GM19025 (cell line): ENCODE data around the gene TRMT1.

Experiments
- ATAC-seq: cut with Tn5 transposase; IDR thresholded peaks from one replicate; pipeline ENCODE4 v1.9.1; 2021; ENCODE audit warnings: mild to moderate bottlenecking, low read depth, moderate library complexity; ENCODE audit not compliant: unreplicated experiment

The TRMT1 gene

GRCh38 chr19:13076320-13076719, 40.2 kb downstream of the TRMT1 start:
- ATAC-seq: no peak

DNA sequence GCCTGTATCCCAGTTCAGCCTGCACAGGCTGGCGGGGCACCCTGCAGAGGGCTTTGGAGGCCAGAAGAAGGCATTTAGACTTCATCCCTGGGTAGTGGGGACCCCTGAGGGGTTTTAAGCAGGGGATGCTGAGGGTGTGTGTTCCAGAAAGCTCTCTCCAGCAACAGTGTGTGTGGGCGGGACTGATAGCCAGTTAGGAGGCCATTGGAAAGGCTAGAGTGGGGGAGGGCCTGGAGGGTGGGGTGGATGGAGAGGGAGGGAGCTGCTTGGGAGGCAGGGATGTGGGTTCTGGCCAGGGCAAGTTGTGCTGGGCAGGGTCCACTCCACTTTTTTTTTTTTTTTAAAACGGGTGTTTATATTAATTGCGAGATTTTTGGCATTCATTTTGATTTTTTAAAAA, 42.2 kb downstream of the TRMT1 start:
- ATAC-seq: no peak

- no peak for ATAC-seq
Observed at GRCh38 chr19:13073263-13073662, 43.3 kb downstream of the TRMT1 start.

- no peak for ATAC-seq
Observed at GRCh38 chr19:13072188-13072908, 44.2 kb downstream of the TRMT1 start.

DNA sequence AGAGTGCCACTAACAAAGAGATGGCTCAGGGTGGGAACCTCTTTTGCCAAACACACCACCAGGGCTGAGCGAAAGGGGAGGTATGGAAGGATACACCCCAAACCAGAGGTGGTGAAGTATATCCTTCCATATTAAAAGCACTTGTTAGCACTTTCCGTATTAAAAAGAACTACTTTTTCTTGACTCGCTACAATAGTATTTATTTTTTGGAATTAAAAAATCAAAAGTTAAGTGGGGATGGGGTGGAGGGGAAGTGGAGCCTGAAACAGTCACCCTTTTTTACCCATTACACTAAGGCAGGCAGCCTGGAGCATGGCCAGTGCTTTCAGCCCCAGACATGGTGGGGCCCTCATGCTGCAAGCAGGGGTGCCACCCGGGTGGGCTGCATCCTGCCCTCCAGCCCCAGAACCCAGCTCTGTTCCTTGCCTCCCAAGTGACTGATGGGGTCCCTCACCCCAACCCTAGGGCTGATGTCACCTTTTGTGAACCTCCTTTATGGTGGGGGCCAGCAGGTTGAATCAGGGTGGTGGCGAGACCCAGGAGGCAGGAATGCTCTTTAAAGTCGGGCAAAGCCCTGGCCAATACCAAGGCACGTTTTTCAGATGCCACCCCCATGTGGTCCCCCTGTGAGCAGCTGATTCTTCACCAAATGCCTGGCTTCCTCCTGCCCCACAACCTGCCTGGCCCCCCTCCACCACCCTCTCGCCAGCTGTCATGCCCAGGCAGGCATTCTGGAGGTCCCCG, 44.9 kb downstream of the TRMT1 start:
- ATAC-seq: no peak

DNA sequence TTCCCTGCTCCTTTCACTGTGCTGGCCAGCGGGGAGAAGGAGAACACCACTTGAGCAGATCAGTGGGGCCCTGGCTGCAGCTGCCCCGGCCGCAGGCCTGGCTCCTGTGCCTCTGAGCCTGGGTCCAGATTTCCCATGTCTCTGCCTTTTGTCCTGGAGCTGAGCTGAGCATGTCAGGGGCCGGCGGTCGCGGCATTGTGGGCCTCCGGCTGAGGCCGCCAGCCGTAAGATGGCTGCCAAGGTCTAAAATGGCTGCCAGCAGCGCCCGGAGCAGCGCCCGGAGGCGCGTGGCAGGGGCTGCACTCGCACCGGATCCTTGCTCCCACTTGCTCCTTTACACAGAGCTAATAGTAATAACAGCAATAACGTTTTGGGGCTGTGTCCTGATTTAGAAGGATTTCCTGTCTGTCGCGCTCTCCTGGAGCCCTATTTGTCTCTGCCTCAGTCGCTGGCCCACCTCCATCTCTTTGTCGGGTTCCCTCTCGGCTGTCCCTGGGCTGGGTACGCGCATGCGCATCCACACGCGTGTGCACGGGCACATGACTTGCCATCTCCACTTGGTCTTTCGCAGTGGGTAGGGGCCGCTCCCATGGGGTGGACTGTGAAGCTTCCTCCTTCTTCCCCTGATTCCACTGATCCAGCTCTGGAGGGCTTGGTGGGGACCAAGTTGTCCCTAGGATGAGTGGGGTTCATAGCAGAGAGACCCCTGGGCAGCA, 46.0 kb downstream of the TRMT1 start:
- ATAC-seq: no peak

DNA sequence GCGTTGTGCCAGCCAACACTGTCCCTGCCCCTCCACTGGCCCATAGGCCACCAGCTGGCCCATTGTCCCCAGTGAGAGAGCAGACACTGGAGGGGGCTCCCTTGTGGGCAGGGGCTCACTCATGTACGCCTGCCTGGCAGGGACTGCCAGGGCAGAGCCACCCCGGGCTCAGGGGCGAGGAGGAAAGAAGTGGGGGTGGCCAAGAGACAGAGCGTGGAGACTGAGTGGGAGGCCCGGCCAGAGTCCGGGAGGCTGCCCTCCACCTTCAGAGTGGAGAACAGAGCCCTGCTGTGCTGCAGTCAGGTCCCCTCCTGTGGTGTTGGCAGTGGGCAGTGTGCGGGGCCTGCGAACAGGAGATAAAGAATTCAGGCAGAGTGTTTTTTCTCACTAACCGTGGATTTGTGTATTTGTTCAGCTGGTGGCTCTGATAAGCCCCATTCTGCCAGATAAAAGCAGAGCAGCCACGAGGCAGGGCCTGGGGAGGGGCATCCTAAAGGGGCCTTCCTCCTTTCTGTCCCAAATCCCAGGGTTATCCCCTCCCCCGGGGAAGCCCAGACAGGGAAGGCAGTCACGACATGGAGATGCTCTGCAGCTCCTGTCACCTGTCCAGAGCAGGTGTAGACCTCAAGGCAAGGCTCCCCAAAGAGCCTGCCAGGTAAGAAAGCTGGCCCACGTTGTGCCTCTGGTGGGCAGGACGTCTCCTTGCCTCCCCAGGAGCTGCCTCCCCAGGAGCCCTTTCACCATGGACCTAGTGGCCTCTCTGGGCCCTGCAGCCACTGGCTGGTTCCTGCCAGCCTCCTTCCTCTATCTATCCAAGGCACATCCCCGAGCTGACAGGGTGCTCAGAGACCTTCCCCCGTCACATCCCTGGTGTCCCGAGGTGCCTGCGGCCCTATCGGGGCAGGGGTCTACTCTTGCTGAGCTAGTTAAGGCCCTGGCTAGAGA, 46.9 kb downstream of the TRMT1 start:
- no peak for ATAC-seq

DNA sequence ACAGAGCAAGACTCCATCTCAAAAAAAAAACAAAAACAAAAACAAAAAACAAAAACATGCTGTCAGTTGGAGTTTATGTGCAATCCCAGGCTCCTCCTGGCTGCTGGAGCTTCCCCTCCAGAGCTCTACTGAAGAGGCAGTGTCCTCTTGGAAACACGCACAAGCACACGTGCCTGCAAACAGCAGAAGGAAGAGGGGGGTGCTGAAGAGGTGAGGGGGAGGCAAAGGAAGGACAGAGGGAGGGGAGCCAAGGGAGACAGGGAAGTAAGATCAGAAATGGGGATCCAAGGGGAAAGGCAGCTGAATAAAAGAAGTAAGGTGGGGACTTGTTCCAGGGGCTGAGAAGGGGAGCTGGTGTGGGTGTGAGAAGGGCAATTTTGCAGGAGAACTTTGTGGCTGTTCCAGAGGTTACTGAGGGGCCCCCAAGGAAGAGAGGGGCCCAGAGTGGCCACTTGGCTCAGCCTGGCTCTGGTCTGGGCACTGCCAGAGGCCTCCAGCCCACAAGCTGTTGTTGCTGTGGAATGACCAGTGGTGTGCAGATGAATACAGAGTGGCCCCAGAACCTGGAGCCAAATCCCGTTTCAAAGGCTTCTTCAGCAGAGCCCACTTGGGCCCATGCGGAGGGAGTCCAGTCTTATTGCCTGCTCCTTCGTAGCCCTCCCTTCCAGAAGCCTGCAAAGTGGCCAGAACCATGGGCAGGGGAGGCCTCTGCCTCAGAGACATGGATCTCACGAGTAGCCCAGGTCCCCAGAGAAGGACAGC, 48.3 kb downstream of the TRMT1 start:
- ATAC-seq: no peak

- no peak for ATAC-seq
Observed at GRCh38 chr19:13066933-13067807, 49.4 kb downstream of the TRMT1 start.

- ATAC-seq: no peak
Observed at GRCh38 chr19:13066226-13066625, 50.3 kb downstream of the TRMT1 start.

- no peak for ATAC-seq
Observed at GRCh38 chr19:13064092-13064489, 52.4 kb downstream of the TRMT1 start.

DNA sequence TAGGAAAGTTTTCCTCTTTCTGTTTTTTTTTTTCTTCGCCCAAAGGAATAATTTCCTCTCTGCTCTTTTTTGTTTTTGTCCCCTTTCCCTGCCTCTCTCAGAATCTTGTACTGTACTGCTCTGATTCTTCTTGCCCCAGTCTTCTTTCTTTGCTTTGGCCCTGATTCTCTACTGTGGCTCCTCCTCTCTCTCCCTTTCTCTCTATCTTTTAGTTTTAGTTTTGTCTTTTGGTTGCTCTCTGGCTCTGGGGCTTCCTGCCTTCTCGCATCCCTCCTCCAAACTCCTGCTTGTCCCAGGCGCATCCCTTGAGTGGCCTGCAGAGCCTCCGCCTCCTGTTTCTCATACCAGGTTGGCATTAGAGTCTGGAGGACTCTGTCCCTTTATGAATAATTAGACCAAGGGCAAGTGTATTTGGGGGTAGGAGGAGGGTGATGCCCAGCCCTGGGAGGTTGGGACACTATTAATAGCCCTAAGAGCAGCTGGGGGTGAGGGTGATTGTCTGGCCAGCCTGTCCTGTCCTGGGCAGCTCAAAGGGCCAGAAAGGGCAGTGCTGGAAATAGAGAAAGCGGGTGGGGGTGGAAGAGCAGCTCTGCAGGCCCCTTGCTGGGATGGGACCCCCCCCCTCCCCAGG, 53.0 kb downstream of the TRMT1 start:
- ATAC-seq: no peak

GRCh38 chr19:13062317-13062716, 54.2 kb downstream of the TRMT1 start:
- no peak for ATAC-seq

DNA sequence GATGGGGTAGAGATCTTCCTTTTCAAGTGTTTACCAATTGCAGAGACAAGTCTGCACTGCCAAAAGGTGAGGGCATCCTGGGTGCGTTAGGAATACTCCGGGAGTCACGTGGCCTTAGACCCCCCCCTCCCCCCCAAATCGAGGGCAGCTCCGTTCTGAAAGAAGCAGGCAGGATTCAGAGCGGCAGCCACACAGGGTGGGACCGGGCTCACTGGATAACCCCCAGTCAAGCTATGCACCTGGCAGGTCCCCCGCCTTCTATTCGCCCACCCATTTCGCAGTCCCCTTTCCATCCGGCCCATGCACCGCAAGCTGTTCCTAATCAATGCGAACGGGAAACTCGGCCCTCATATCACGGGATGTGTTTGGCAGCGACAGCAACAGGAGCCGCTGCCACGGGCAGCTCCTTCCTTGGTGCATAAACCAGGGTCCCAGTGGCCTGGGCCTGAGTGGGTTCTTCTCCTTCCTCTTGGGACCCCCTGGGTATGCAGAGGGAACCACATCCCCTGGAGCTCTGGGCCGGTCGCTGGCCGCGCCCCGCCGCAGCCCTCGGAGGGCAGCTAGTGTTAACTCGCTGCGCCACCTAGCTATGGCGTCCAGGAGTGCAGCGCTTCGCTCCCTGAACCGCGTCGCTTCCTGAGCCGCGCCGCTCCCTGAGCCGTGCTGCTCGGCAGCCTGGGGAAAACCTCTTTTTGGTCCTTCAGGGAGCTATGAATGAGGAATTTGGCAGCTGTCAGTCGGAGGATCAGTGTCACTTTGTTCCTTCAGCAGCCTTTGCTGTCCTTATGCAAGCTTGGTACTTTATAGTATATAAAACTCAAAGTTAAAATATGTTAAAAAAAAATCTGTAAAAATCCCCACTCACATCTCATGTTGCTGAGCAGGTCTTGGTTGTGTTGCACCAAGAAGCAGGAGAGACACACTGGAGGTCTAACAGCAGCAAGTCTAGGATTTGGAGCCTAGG, 55.3 kb downstream of the TRMT1 start:
- no peak for ATAC-seq

DNA sequence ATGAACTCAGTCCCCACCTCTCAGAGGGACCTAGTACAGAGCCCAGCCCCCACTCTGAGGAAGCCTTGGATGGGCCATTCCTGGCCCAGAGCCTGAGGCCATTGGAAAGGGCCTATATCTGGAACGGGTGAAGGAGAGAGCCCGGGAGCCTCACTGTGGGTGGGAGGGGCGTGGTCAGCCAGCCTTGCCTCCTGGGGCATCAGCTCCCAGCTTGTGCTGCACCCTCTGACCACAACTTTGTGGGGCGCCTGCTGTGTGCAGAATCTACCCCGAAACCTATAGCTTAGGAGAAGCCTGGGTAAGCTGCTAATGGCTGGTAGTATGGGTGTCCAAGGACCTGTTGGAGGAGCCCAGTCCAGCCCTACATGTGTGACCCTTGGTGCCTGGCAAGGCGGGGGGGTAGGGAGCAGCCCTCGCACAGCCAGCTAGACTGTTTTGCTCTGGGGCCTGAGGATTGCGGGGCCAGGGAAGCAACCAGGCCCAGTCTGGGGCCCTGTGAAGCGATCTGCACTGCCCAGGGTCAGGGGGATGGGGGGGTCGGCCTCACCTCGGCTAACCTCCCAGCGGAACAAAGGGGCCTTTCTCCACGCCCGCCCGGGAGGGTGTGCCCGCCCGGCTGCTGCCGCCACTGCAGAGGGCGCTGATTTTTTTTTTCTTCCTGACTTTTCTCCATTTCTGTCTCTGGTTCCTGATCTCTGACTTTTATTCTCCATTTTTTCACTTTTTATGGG, 56.1 kb downstream of the TRMT1 start:
- ATAC-seq: no peak

GRCh38 chr19:13058951-13059660, 57.4 kb downstream of the TRMT1 start:
- ATAC-seq: no peak
